ENCODE data around the gene PCDH15.
"Not testable (repeated sequence)": the region's sequence is repeated elsewhere in the genome, so short reads cannot be mapped to it uniquely, and the experiment has no call there.

Gene PCDH15

GRCh38 chr10:54554028-54554427, 247.0 kb downstream of the PCDH15 start:
- no peak for DNase-seq (ENCODE audit: low spot score)

- no peak for DNase-seq (ENCODE audit: low spot score)
Observed at GRCh38 chr10:54550016-54550415, 251.0 kb downstream of the PCDH15 start.

DNA sequence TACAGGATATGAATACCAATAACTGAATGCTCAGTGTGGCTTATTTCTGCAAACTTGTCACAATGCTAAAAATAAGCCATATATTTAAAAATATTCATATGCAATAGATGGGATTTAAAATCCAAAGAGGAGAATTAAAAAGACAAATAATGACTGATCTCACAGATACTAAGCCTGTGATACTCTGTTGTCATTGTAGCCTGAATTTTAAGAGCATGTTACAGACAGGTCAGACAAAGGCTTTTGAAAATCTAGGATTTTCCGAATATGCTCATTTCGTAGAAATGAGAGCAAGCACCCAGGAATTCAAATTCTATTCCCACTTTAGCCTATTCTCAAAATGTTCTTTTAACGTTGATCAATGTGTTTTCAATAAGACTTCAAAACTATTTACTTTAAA, 269.7 kb downstream of the PCDH15 start:
- DNase-seq (ENCODE audit: low spot score), result no peak

DNA sequence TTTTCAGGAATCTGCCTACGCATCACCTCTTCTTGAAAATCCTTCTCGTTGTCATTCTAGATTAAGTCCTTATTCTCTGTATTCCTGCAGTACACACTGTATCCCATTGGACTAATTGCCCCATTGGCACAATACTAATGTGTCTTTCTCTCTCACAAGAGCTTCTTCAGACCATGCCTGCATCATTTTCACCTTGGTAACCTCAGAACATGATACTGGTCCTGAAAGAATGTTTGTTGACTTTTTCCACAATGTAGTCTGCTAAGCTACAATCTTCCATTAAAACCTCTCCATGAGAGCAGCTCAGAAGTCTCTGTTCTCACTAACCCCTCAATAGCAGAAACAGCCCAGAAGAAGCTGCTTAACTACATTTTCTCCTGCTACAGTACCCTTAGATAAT, 270.7 kb downstream of the PCDH15 start:
- DNase-seq (ENCODE audit: low spot score), result no peak

DNA sequence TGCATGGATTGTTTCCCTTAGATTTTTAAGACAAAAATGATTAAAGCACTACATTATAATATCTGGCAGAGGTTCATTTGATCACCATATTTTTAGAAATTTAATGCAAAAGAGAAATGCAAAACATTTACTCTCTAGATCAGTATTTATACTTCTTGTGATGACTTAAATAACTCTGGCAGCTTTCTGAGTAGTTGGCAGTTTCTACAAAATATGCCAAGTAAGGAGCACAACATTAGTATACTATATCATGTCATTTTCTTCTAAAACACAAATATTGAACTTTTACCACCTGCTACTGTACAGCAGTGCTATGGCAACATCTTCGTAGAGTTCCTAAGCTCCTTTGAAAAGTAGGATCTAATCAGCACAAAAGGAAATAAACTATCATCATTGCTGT, 275.2 kb downstream of the PCDH15 start:
- no peak for DNase-seq (ENCODE audit: low spot score)

GRCh38 chr10:54515244-54515643, 285.8 kb downstream of the PCDH15 start:
- DNase-seq (ENCODE audit: low spot score), result not testable (repeated sequence)

GRCh38 chr10:54503863-54504262, 297.2 kb downstream of the PCDH15 start:
- DNase-seq (ENCODE audit: low spot score), result no peak

DNA sequence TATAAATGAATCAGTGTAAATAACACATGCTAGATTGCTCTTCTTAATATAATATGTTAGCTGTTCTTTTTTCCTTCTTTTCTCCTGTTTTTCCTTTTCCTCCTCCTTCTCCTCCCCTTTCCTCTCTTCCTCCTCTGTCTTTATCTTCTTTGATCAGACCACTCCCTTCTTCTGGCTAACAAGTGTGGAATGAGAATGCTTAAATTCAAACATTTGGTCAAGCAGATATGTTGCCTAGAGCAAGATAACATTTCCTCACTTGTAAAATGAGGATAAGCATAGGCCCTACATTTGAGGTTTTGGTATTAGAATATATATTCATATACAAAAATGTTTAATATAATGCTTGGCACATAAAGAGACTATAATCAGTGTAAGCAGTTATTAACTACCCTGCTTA, 299.1 kb downstream of the PCDH15 start:
- no peak for DNase-seq (ENCODE audit: low spot score)

DNA sequence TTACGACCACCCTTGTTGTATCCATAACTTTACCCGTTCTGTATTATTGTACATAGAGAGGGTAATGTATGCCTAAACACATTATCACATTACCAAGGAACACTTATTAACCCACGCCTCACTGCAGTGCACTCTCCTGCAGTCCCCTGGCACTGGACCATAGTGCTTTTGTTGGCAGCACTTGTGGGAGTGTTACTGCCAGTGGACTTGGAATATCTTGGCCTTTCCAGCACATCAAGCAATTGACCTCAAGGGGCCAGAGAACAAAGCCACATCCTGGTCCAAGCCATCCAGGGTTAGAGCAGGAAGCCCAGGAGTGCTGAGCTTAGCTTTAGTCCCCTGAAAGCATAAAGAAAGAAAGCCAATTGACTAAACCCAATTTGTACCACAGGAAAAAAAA, 304.2 kb downstream of the PCDH15 start:
- DNase-seq (ENCODE audit: low spot score), result no peak

GRCh38 chr10:54487743-54488142, 313.3 kb downstream of the PCDH15 start:
- DNase-seq (ENCODE audit: low spot score), result no peak

- DNase-seq (ENCODE audit: low spot score), result no peak
Observed at GRCh38 chr10:54485971-54486370, 315.1 kb downstream of the PCDH15 start.

GRCh38 chr10:54484186-54484585, 316.8 kb downstream of the PCDH15 start:
- no peak for DNase-seq (ENCODE audit: low spot score)

GRCh38 chr10:54478601-54479000, 322.4 kb downstream of the PCDH15 start:
- no peak for DNase-seq (ENCODE audit: low spot score)

DNA sequence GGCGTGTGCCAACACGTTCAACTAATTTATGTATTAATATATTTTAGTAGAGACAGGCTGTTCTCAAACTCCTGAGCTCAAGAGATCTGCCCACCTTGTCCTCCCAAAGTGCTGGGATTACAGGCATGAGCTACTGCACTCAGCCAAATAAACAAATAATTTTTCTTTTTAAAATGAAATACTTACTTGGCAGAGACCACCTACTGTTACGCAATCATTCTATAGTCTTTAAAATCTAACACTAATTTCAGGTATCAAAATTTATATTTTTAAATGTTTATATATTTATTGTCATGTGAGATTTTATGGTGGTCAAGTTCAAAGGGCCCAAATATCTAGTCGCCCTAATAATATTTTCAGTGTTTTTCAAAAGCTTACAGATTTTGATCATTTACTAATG, 323.3 kb downstream of the PCDH15 start:
- no peak for DNase-seq (ENCODE audit: low spot score)

DNA sequence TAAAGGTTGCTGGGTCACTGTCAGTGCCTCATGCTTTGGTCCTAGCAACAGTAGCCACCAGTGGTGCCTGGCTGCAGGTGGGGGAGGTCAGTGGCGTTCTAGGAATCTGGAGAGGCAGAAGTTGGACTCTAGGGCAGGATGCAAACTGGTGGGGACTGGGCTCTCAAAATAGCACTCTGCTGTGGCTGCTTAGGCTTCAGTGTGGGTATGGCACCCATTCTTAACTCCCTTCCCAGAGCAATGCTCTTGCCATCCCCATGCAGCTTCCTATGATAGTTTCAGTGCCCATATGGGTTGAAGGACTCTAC, 330.8 kb downstream of the PCDH15 start:
- DNase-seq (ENCODE audit: low spot score), result no peak

DNA sequence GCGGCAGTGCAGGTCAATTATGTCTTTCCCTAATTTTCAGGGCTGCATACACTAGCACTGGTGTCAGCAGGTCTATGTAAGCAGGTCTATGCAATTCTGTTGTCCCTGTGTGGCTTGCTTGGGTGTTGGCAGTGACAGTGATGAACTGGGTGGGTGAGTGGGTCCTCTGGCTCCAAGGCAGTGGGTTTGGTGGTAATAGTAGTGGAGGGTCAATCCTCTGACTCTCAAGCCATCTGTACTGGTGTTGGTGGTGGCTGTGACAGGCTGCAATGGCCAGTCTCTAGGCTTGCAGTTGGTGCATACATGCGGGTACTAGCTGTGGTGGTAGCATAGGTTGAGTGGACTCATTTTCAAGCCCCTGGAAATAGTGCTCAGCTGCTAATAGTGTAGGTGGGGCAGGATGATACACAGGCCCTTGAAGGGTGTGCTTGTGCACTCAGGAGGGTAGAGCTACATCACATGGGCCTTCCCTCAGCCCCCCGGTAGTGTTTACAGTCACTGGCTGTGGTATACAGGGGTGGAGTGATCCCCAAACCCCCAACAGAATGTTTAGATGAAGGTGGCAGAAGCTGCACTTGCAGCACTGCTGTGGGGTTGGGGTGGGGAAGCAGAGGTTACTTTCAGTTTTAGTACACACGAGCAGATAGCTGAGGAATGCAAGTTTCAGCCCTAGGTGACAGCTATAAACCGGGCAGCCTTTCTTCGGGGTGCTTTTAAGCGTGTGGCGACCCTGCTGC, 331.3 kb downstream of the PCDH15 start:
- no peak for DNase-seq (ENCODE audit: low spot score)

DNA sequence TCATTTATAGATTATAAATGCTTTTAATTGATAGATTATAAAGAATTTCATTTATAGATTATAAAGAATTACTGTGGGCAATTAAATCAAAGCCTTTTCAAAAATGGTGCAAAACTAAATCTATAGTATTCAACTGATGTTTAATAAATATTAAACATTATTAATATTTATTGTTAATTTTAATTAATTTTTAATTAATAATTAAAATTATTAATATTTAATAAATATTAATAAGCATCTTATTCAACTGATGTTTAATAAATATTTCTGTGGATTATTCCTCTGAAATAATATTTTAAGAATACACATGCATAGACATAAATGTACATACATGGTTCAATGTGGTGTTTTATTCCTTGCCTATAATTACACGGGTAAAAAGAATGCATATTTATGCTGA, 346.8 kb downstream of the PCDH15 start:
- DNase-seq (ENCODE audit: low spot score), result no peak

DNA sequence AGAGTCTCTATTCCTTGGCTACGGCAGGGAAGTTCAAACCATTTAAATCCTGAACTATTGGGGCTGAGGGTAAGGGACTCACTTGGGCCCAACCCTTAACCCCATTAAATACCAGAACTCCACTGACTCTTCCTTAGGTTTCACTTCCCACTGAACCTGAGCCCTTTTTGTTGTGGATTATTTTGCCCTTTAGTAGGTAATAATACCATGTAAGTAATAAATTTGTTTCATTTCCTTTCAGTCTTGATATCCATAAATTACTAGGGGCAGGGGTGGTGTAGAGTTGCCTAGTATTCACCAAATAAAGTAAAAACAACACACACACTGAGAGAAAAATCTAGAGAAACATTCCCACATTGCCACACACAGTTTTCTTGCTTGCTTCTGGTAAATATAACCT, 352.0 kb downstream of the PCDH15 start:
- no peak for DNase-seq (ENCODE audit: low spot score)

DNA sequence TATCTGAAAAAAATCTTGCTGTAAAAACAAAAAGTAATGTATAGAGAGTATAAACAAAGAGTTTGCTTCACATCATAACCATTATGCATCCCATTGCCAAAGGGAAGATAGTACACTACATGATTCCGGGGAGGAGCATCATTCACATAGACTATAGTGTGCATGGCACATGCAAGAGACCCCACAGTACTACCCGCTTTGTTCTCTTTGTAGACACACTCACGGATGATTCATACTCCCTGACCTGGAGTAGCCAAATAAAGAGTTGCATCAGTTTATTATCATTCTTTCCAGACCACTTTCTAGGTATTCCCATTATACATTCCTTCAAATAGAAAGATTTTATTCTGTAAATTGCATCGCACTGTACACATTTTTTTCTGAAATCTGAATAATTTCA, 356.9 kb downstream of the PCDH15 start:
- no peak for DNase-seq (ENCODE audit: low spot score)

DNA sequence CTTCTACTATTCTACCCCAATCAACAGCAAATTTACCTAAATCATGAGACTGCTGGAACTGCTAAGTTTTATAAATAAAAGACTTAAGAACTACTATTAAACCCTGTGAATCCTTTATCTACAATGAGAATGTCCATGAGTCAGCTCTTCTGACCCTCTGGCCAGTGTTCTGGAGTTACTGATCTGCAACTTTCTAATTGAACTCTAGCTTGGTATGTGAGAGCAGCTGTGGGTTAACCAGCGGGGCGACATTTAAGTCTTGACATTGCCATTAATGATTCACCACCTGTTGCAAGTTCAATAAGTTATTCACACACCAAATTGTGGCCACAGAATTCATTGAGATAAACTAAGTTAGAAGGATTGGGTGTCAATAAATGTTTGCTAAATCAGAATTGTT, 359.8 kb downstream of the PCDH15 start:
- no peak for DNase-seq (ENCODE audit: low spot score)

DNA sequence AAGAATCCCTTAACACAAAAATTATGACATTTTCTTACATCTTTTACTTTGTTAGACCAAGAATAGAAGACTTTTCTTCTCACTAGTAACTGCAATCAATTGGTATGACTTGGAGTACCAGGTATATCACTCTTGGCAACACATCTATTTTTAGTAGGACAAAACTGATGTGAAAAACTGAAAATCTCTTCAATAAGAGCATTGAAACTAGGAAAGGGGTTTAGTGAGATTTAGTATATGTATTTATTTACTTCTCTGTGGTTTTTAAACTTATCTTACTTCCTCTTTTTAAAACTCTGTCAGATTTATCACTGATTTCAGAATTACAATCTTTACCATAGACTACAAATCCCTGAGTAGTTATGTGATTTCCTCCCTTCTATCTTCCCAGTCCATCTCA, 366.2 kb downstream of the PCDH15 start:
- no peak for DNase-seq (ENCODE audit: low spot score)

GRCh38 chr10:54415483-54415882, 385.5 kb downstream of the PCDH15 start:
- DNase-seq (ENCODE audit: low spot score), result no peak

GRCh38 chr10:54402576-54402975, 398.5 kb downstream of the PCDH15 start:
- DNase-seq (ENCODE audit: low spot score), result peak; percentile 29

- DNase-seq (ENCODE audit: low spot score), result no peak
Observed at GRCh38 chr10:54396031-54396430, 405.0 kb downstream of the PCDH15 start.

- not testable (repeated sequence) for DNase-seq (ENCODE audit: low spot score)
Observed at GRCh38 chr10:54394598-54394997, 406.4 kb downstream of the PCDH15 start.

All from kidney capillary endothelial cell (primary cell).